ENCODE results near the gene PTCH1. TPM values are rescaled to one million over a fixed set of nuclear protein-coding genes. Genes with fewer than 3 reads are reported as not detected.
A peak's percentile ranks its signal among the peaks of the same experiment; 100 is the strongest.

PTCH1 gene
- total and polyA plus RNA-seq, 2 experiments from 2014 or later: 36.8 to 44.1 TPM

DNA sequence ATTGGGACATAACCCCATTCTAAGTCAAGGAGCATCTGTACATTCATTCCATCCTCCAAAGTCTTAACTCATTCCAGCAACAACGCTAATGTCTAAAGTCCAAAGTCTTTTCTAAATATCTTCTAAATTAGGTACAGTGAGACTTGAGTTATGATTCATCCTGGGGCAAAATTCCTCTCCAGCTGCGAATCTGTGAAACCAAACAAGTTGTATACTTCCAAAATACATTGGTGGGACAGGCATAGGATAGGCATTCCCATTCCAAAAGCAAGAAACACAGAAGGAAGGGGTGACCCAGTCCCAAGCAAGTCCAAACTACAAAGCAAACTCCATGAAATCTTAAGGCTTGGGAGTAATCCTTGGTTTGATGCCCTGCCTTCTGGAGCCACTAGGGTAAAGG, 101.6 kb downstream of the PTCH1 start:
- no peak for DNase-seq (ENCODE audit: low spot score)
- no peaks in the 10 kb centered on the region for H4K20me1 ChIP-seq (ENCODE audit: insufficient read depth, poor library complexity, severe bottlenecking)
- no peaks in the 10 kb centered on the region for H3K9me3 ChIP-seq (ENCODE audit: low read depth)
- no peak overlapping the region for H3K4me2 ChIP-seq
- peaks cover 6% of the 10 kb centered on the region for H3K79me2 ChIP-seq
- H3K27me3 ChIP-seq: no peaks in the 10 kb centered on the region
- no peak overlapping the region for H3K4me3 ChIP-seq
- TF ChIP-seq CTCF (IDR thresholded peaks at IDR 0.05; ENCODE audit: poor library complexity) (no peak), EZH2phosphoT487 (IDR thresholded peaks at IDR 0.05; ENCODE audit: low read depth, severe bottlenecking, unreplicated experiment) (no peak), EZH2 (IDR thresholded peaks at IDR 0.05; ENCODE audit: borderline replicate concordance) (no peak)
- no peaks in the 10 kb centered on the region for H3K36me3 ChIP-seq (replicated peaks; ENCODE audit: insufficient read depth, low read depth)
- H3K4me1 ChIP-seq (ENCODE audit: insufficient read depth): peaks cover 6% of the 10 kb centered on the region
- no peaks in the 10 kb centered on the region for H3K9me2 ChIP-seq (replicated peaks; ENCODE audit: insufficient read depth)
- no peak overlapping the region for H3K27ac ChIP-seq
- WGBS (ENCODE audit: low lambda C conversion rate, missing lambda C conversion rate): 77% methylated on average over 2 of the region's 2 CpGs
- H2AFZ ChIP-seq: no peak overlapping the region

GRCh38 chr9:95413793-95414192, 103.0 kb downstream of the PTCH1 start:
- H3K4me3 ChIP-seq: no peak overlapping the region
- no peaks in the 10 kb centered on the region for H3K9me2 ChIP-seq (replicated peaks; ENCODE audit: insufficient read depth)
- no peak for DNase-seq (ENCODE audit: low spot score)
- H3K4me2 ChIP-seq: no peak overlapping the region
- peaks cover 6% of the 10 kb centered on the region for H3K4me1 ChIP-seq (ENCODE audit: insufficient read depth)
- no peak overlapping the region for H3K27ac ChIP-seq
- no peaks in the 10 kb centered on the region for H4K20me1 ChIP-seq (ENCODE audit: insufficient read depth, poor library complexity, severe bottlenecking)
- H3K79me2 ChIP-seq: peaks cover 6% of the 10 kb centered on the region
- H3K36me3 ChIP-seq (replicated peaks; ENCODE audit: insufficient read depth, low read depth): no peaks in the 10 kb centered on the region
- 77% methylated on average over 2 of the region's 2 CpGs for WGBS (ENCODE audit: low lambda C conversion rate, missing lambda C conversion rate)
- no peaks in the 10 kb centered on the region for H3K9me3 ChIP-seq (ENCODE audit: low read depth)
- H3K27me3 ChIP-seq: no peaks in the 10 kb centered on the region
- H2AFZ ChIP-seq: no peak overlapping the region
- TF ChIP-seq CTCF (IDR thresholded peaks at IDR 0.05; ENCODE audit: poor library complexity) (no peak), EZH2phosphoT487 (IDR thresholded peaks at IDR 0.05; ENCODE audit: low read depth, severe bottlenecking, unreplicated experiment) (no peak)

GRCh38 chr9:95411054-95411892, 105.5 kb downstream of the PTCH1 start:
- 97% methylated on average over 20 of the region's 23 CpGs for WGBS (ENCODE audit: low lambda C conversion rate, missing lambda C conversion rate)
- peak overlapping the region; percentile 8 for H3K27ac ChIP-seq
- no peaks in the 10 kb centered on the region for H3K27me3 ChIP-seq
- peaks cover 6% of the 10 kb centered on the region for H3K4me1 ChIP-seq (ENCODE audit: insufficient read depth)
- no peaks in the 10 kb centered on the region for H3K9me2 ChIP-seq (replicated peaks; ENCODE audit: insufficient read depth)
- H3K36me3 ChIP-seq (replicated peaks; ENCODE audit: insufficient read depth, low read depth): no peaks in the 10 kb centered on the region
- H3K79me2 ChIP-seq: peaks cover 6% of the 10 kb centered on the region
- DNase-seq (ENCODE audit: low spot score): no peak
- H2AFZ ChIP-seq: no peak overlapping the region
- no peaks in the 10 kb centered on the region for H3K9me3 ChIP-seq (ENCODE audit: low read depth)
- H3K4me2 ChIP-seq: no peak overlapping the region
- H3K4me3 ChIP-seq: no peak overlapping the region
- no peaks in the 10 kb centered on the region for H4K20me1 ChIP-seq (ENCODE audit: insufficient read depth, poor library complexity, severe bottlenecking)
- TF ChIP-seq EZH2 (IDR thresholded peaks at IDR 0.05; ENCODE audit: borderline replicate concordance): no peak
- TF ChIP-seq CTCF (IDR thresholded peaks at IDR 0.05; ENCODE audit: poor library complexity): no peak
- no peak for TF ChIP-seq EZH2phosphoT487 (IDR thresholded peaks at IDR 0.05; ENCODE audit: low read depth, severe bottlenecking, unreplicated experiment)

All from hepatocyte (in vitro differentiated cells).